Activated B cell treated with CpG ODN at 0.5 μM for 24 hours (primary cell): ENCODE data around the gene ZNF462. TPM values are rescaled to one million over a fixed set of nuclear protein-coding genes. Genes with fewer than 3 reads are reported as not detected.

Source experiments
- ATAC-seq: fragments of 200-7000 bp; cut with Tn5 transposase; one replicate; pipeline ENCODE4 v1.10.0; 2021; ENCODE audit warnings: low read depth, mild to moderate bottlenecking, moderate library complexity
- CTCF ChIA-PET: fragments of 350-600 bp; sonication (Branson Sonifier 250); formaldehyde crosslinking; loops from one replicate; lab custom pipeline; 2021; ENCODE audit warnings: antibody characterized with exemption; lab: Charles Lee
- POLR2A ChIA-PET: fragments of 350-600 bp; sonication (Branson Sonifier 250); formaldehyde crosslinking; loops from one replicate; lab custom pipeline; 2021; ENCODE audit warnings: antibody characterized with exemption; lab: Charles Lee
- DNase-seq: peaks from one replicate; pipeline ENCODE4 v3.0.0; 2022
- H3K27ac Mint-ChIP-seq: one replicate; pipeline ENCODE4 v1.8.0; 2020; ENCODE audit warnings: mixed read lengths
- H3K27me3 Mint-ChIP-seq: one replicate; pipeline ENCODE4 v1.8.0; 2021; ENCODE audit warnings: mixed read lengths
- H3K36me3 Mint-ChIP-seq: one replicate; pipeline ENCODE4 v1.8.0; 2021; ENCODE audit warnings: low read depth, mixed read lengths
- H3K4me1 Mint-ChIP-seq: one replicate; pipeline ENCODE4 v1.8.0; 2021; ENCODE audit warnings: mixed read lengths
- H3K4me3 Mint-ChIP-seq: one replicate; pipeline ENCODE4 v1.8.0; 2020; ENCODE audit warnings: mild to moderate bottlenecking, mixed read lengths
- H3K9me3 Mint-ChIP-seq: one replicate; pipeline ENCODE4 v1.8.0; 2020; ENCODE audit warnings: mixed read lengths
- CTCF ChIP-seq: fragments of 200-600 bp; IDR thresholded peaks from one replicate; pipeline ENCODE4 v1.8.0; 2022; ENCODE audit warnings: antibody characterized with exemption, mild to moderate bottlenecking
- intact Hi-C: fragments of 100-400 bp; cut with micrococcal nuclease; formaldehyde crosslinking; loops from one replicate; pipeline ENCODE4 v1.15.1; 2024
- total RNA-seq: library from RNA; stranded (reverse); gene quantifications from 2 replicates; pipeline ENCODE4 v1.2.3, GENCODE V29; 2022

The ZNF462 gene
- total RNA-seq, 1 donor from 2014 or later = not detected

- H3K4me3 Mint-ChIP-seq = no peak overlapping the region
- intact Hi-C loops = no loop called here
- no peak for TF ChIP-seq CTCF
These were observed 96.1 kb downstream of the ZNF462 start for GRCh38 chr9:106958955-106959657.

GRCh38 chr9:106960258-106960657 is 97.3 kb downstream of the ZNF462 start:
- no peak for TF ChIP-seq CTCF
- Mint-ChIP-seq H3K27me3 (no peaks in the 10 kb centered on the region), H3K36me3 (no peaks in the 10 kb centered on the region), H3K4me1 (no peaks in the 10 kb centered on the region), H3K9me3 (no peaks in the 10 kb centered on the region), H3K4me3 (no peak overlapping the region), H3K27ac (no peak overlapping the region)
- intact Hi-C loops = no loop called here
- no peak for ATAC-seq
- DNase-seq = no peak
- POLR2A ChIA-PET = no interaction called here
- CTCF ChIA-PET = no interaction called here

More at GRCh38 chr9:106958955-106959657, 96.1 kb downstream of the ZNF462 start:
- H3K27me3 Mint-ChIP-seq = peaks cover 2% of the 10 kb centered on the region
- DNase-seq (no peak), ATAC-seq (no peak)
- CTCF ChIA-PET = no interaction called here
- POLR2A ChIA-PET = no interaction called here
- H3K27ac Mint-ChIP-seq = no peak overlapping the region
- H3K9me3 Mint-ChIP-seq = no peaks in the 10 kb centered on the region
- no peaks in the 10 kb centered on the region for H3K36me3 Mint-ChIP-seq
- H3K4me1 Mint-ChIP-seq = no peaks in the 10 kb centered on the region

GRCh38 chr9:106961623-106962022 is 98.7 kb downstream of the ZNF462 start:
- DNase-seq (no peak), ATAC-seq (no peak)
- TF ChIP-seq CTCF = no peak
- Mint-ChIP-seq H3K9me3 (no peaks in the 10 kb centered on the region), H3K36me3 (no peaks in the 10 kb centered on the region), H3K27me3 (no peaks in the 10 kb centered on the region), H3K27ac (no peak overlapping the region), H3K4me3 (no peak overlapping the region), H3K4me1 (no peaks in the 10 kb centered on the region)
- ChIA-PET POLR2A (no interaction called here), CTCF (no interaction called here)
- intact Hi-C loops = no loop called here

- Mint-ChIP-seq H3K27me3 (no peaks in the 10 kb centered on the region), H3K4me3 (no peak overlapping the region), H3K36me3 (no peaks in the 10 kb centered on the region), H3K27ac (no peak overlapping the region), H3K9me3 (no peaks in the 10 kb centered on the region), H3K4me1 (no peaks in the 10 kb centered on the region)
- no peak for ATAC-seq
- intact Hi-C loops = no loop called here
- POLR2A ChIA-PET = no interaction called here
- no peak for DNase-seq
- CTCF ChIA-PET = no interaction called here
- TF ChIP-seq CTCF = no peak
These were observed 99.2 kb downstream of the ZNF462 start for GRCh38 chr9:106962122-106962521.

GRCh38 chr9:106962615-106963363 is 99.8 kb downstream of the ZNF462 start:
- no peaks in the 10 kb centered on the region for H3K9me3 Mint-ChIP-seq
- intact Hi-C loops = no loop called here
- TF ChIP-seq CTCF = no peak
- H3K4me1 Mint-ChIP-seq = no peaks in the 10 kb centered on the region
- no peak for DNase-seq
- ChIA-PET POLR2A (no interaction called here), CTCF (no interaction called here)
- H3K27ac Mint-ChIP-seq = no peak overlapping the region
- H3K27me3 Mint-ChIP-seq = no peaks in the 10 kb centered on the region
- no peak overlapping the region for H3K4me3 Mint-ChIP-seq
- no peaks in the 10 kb centered on the region for H3K36me3 Mint-ChIP-seq
- no peak for ATAC-seq
